Thymus (tissue), 11 donors: ENCODE results near the gene YPEL5. TPM values are rescaled to one million over a fixed set of nuclear protein-coding genes. Genes with fewer than 3 reads are reported as not detected.

Experiments used
- DNase-seq, 9 donors: peaks; one replicate each; pipeline ENCODE4 v3.0.0-alpha.2; 2013; ENCODE audit warnings: low spot score in 9 of 9, low read depth in 6 of 9, missing footprints in 1 of 9
- H3K27ac ChIP-seq, 2 donors: one replicate each; pipeline ENCODE4 v1.5.1; 2013; ENCODE audit warnings: control low read depth in 1 of 2, low read depth in 1 of 2, low read length in 1 of 2, mild to moderate bottlenecking in 1 of 2, moderate library complexity in 1 of 2
- H3K27me3 ChIP-seq, 2 donors: one replicate each; pipeline ENCODE4 v1.5.1; 2013; ENCODE audit warnings: low read length in 1 of 2; ENCODE audit not compliant: control insufficient read depth in 2 of 2, insufficient read depth in 1 of 2
- H3K36me3 ChIP-seq, 2 donors: one replicate each; pipeline ENCODE4 v1.5.1; 2013; ENCODE audit warnings: low read length in 1 of 2, mild to moderate bottlenecking in 1 of 2, moderate library complexity in 1 of 2; ENCODE audit not compliant: control insufficient read depth in 2 of 2, insufficient read depth in 2 of 2
- H3K4me1 ChIP-seq, 2 donors: one replicate each; pipeline ENCODE4 v1.5.1; 2013; ENCODE audit warnings: low read length in 2 of 2; ENCODE audit not compliant: control insufficient read depth in 2 of 2, insufficient read depth in 2 of 2
- H3K4me3 ChIP-seq, 2 donors: one replicate each; pipeline ENCODE4 v1.5.1; 2013; ENCODE audit warnings: low read length in 2 of 2, control low read depth in 1 of 2, mild to moderate bottlenecking in 1 of 2
- H3K9me3 ChIP-seq, 2 donors: one replicate each; pipeline ENCODE4 v1.5.1; 2013; ENCODE audit warnings: low read length in 1 of 2, mild to moderate bottlenecking in 1 of 2; ENCODE audit not compliant: control insufficient read depth in 2 of 2, insufficient read depth in 1 of 2
- WGBS: extraction: QIAGEN DNeasy Blood & Tissue Kit; methylation state at CpG from one replicate; pipeline ENCODE4 v1.1.7; 2013; 5-methylcytosine and 5-hydroxymethylcytosine counted together
- polyA plus RNA-seq: library from polyadenylated mRNA; stranded (reverse); fragments of 200-250 nt; gene quantifications from one replicate; pipeline ENCODE4 v1.2.3, GENCODE V29; 2013
- total RNA-seq: library from RNA; stranded (reverse); fragments of 120-200 nt; gene quantifications from one replicate; pipeline ENCODE4 v1.2.4, GENCODE V29; 2013
- donor health status: healthy.

Gene YPEL5
- total and polyA plus RNA-seq, 2 donors, result 77.3 to 133 TPM

- H3K27ac ChIP-seq, result no peak overlapping the region
- DNase-seq, result no peak
- no peaks in the 10 kb centered on the region for H3K36me3 ChIP-seq
- no peak overlapping the region for H3K4me3 ChIP-seq
- no peaks in the 10 kb centered on the region for H3K27me3 ChIP-seq
- peaks cover 2 to 6% of the 10 kb centered on the region in 2 donors for H3K4me1 ChIP-seq
- no peaks in the 10 kb centered on the region for H3K9me3 ChIP-seq
- 92% methylated on average over 1 of the region's 1 CpG for WGBS
These were observed 55.2 kb downstream of the YPEL5 start for GRCh38 chr2:30201990-30202389.

DNA sequence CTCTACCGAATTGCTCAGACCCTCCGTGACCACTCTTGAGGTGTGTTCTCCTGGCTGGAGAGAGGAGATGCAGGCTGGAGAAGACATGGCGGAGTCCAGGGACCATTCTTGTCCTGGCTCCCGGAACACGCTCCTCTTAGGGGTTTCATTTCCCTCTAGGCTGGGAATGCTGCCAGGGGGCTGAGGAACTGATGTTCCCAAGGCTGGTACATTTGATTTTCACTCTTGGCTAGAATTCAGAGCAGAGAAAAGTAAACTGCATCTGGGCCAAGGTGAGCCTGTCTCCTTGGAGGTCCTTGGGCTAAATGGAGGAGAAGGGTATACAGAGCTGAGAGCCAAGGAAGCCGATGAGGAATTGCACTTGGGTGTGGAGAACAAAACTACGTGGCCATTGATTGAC is 56.3 kb downstream of the YPEL5 start:
- H3K36me3 ChIP-seq, result no peaks in the 10 kb centered on the region
- peaks cover 2 to 6% of the 10 kb centered on the region in 2 donors for H3K4me1 ChIP-seq
- WGBS, result 98% methylated on average over 7 of the region's 7 CpGs
- no peak overlapping the region for H3K27ac ChIP-seq
- H3K9me3 ChIP-seq, result no peaks in the 10 kb centered on the region
- DNase-seq, result no peak
- H3K4me3 ChIP-seq, result no peak overlapping the region
- H3K27me3 ChIP-seq, result no peaks in the 10 kb centered on the region

DNA sequence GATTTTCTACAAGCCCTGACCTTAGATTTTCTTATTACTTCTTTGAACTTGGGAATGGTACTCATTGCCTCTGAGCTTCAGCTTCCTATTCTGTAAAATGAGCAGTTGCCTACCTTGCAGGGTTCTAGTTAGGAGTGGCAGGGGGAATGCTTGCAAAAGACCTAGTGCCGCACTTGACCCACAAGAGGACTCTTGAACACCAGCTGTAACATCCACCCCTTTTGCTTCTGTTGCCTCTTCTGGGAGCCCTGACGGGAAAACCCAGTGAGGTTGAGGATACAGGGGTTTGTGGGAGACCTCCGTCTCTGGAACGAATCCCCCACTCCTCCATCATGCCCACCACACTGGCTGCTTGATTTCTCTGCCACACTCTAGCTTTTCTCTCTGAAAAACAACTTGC is 57.5 kb downstream of the YPEL5 start:
- Histone ChIP-seq H3K4me1 (peaks cover 8 to 11% of the 10 kb centered on the region in 2 donors), H3K4me3 (no peak overlapping the region), H3K9me3 (no peaks in the 10 kb centered on the region), H3K27me3 (no peaks in the 10 kb centered on the region), H3K36me3 (no peaks in the 10 kb centered on the region), H3K27ac (no peak overlapping the region)
- DNase-seq, result no peak
- WGBS, result 97% methylated on average over 4 of the region's 4 CpGs

DNA sequence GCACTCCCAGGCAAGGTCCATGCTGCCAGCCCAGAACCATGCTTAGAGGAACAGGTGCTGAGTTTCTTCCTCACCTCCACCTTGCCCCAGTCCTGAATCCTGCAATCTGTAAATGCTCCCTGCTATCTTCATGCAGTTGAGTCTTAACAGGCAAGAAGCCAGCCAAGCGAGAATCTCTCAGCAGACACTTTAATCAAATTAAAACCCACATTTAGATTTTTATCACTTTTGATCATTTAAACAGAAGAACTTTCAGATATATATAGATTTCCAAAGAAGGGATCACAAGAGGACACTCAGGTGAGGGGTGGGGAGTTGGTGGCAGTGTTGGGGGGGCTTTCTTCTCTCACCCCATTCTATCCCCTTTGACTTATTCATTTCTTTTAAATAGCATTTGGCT is 58.6 kb downstream of the YPEL5 start:
- Histone ChIP-seq H3K27me3 (no peaks in the 10 kb centered on the region), H3K27ac (no peak overlapping the region), H3K4me3 (no peak overlapping the region), H3K4me1 (peaks cover 8 to 20% of the 10 kb centered on the region in 2 donors), H3K36me3 (no peaks in the 10 kb centered on the region), H3K9me3 (no peaks in the 10 kb centered on the region)
- DNase-seq, result no peak
- WGBS, result 80% methylated on average over 1 of the region's 1 CpG

DNA sequence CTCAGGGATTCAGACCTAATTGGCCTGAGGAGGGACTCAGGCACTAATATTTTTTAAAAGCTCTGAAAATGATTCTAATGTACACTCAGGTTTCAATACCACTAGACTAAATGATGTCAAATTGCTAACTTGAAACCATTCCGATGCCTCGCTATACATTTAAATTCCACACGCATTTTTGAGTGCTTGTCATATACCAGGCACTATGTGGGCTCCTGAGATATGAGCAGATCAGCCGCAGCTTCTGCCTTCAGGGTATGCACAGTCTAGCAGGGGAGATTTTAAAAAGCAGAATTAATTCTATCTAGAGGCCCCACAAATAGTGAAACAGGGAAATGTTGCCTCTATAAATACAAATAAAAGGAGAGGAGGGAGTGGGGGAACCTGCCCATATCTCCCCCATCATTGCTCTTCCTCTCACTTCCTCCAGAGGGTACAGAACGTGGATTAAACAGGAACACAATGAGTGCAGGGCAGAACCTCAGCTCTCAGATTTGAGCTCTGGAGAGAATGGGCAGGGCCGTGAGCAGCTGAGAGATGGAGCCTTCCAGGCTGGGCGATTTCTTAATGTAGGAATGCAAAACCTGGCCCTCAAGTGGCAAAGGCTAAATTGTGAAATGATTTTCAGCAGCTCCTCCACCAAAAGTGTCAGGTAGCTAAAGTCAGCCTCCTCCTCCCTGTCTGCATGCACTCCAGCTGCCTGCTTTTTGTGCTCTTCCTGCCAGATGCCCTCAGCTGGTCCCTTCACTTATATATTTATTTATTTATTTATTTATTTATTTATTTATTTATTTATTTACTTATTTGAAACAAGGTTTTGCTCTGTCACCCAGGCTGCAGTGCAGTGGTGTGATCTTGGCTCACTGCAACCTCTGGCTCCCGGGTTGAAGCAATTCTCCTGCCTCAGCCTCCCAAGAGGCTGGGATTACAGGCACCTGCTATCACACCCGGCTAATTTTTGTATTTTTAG is 59.9 kb downstream of the YPEL5 start:
- Histone ChIP-seq H3K36me3 (no peaks in the 10 kb centered on the region), H3K27me3 (no peaks in the 10 kb centered on the region), H3K4me1 (peaks cover 8 to 20% of the 10 kb centered on the region in 2 donors), H3K4me3 (no peak overlapping the region), H3K27ac (no peak overlapping the region), H3K9me3 (no peaks in the 10 kb centered on the region)
- 77% methylated on average over 9 of the region's 9 CpGs for WGBS
- peak in 1 of 9 donors; percentile 33 for DNase-seq

DNA sequence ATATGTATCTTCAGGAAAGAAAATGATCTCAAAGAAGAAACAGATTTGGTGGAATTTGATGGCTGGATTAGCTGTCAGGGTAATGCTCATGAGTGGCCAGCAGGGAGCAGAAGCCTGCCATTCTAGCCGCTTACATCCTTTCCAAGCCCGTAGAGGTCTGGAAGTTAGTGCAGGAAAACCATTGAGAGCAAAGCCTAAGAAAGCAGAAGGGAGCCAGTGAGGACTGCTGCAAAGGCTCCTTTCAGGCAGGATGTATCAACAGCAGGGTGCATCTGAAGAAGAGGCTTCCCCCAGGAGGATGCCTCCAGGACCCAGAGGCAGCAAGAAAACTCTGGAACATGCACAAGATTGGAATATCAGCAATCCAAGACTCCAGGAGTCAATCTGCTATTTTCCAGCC is 61.6 kb downstream of the YPEL5 start:
- no peak overlapping the region for H3K4me3 ChIP-seq
- H3K9me3 ChIP-seq, result no peaks in the 10 kb centered on the region
- peaks cover 8 to 22% of the 10 kb centered on the region in 2 donors for H3K4me1 ChIP-seq
- peak overlapping the region; percentile 22 to 69 for H3K27ac ChIP-seq
- DNase-seq, result peak in 1 of 9 donors; percentile 61
- under 1% methylated on average over 2 of the region's 2 CpGs for WGBS
- no peaks in the 10 kb centered on the region for H3K27me3 ChIP-seq
- no peaks in the 10 kb centered on the region for H3K36me3 ChIP-seq

GRCh38 chr2:30209227-30209626 is 62.4 kb downstream of the YPEL5 start:
- peak overlapping the region in 1 of 2 donors; percentile 22 for H3K27ac ChIP-seq
- H3K36me3 ChIP-seq, result no peaks in the 10 kb centered on the region
- WGBS, result no CpG with 5 or more reads among the region's 2 CpGs

More at GRCh38 chr2:30209227-30209626, 62.4 kb downstream of the YPEL5 start:
- peaks cover 8 to 22% of the 10 kb centered on the region in 2 donors for H3K4me1 ChIP-seq
- no peaks in the 10 kb centered on the region for H3K9me3 ChIP-seq
- DNase-seq, result peak in 1 of 9 donors; percentile 73
- H3K4me3 ChIP-seq, result no peak overlapping the region
- no peaks in the 10 kb centered on the region for H3K27me3 ChIP-seq

Other genes with a start within 250 kb of the YPEL5 start
- gene ALK, start 225.4 kb upstream of the YPEL5 start, total RNA-seq, result 0.19 TPM
- 0.21 TPM for gene ALK, start 225.4 kb upstream of the YPEL5 start, polyA plus RNA-seq
- 149 TPM for gene LBH, start 84.5 kb downstream of the YPEL5 start, total RNA-seq
- 88.9 TPM for gene LBH, start 84.5 kb downstream of the YPEL5 start, polyA plus RNA-seq